Ammon's horn (tissue), 1 donor: Measurements from ENCODE around the gene TNFSF8.

Experiments
- DNase-seq: peaks from one replicate; pipeline ENCODE4 v3.0.0-alpha.2; 2016; ENCODE audit warnings: low spot score

Gene TNFSF8

DNA sequence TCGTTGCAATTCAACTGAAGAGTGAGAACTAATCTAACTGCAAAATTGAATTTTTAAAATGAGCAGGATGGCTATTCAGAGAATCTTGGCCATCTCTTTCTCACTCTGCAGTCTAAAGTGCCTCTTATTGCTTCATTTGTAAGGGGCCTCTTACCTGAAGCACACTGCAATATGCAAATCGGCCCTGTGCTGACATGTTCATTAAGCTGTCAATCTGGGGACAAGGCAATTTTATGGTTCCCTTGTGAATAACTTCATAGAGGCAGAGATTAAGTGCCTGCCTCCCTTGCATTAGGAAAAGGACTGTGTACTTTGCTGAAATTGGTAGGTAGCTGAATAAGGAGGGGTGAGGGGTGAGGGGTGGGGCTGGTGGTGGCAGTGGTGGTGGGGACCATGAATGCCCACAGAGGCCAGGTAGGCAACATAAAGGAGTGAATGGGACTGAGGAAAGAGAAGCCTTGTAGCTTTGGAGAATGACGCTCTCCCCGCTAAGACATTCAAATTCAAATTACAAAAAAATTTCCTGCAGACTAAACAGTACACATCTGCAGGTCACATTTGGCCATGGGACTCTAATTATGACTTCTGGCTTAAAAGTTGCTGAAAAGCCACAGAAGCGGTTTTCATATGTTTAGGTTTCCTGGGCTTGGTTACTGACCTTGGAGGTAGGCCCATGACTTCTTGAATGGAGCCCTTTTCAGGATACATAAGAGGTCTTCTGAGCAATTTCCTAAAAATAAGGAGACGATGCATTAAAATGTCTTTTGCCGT lies 25.0 kb downstream of the TNFSF8 start:
- no peak for DNase-seq

DNA sequence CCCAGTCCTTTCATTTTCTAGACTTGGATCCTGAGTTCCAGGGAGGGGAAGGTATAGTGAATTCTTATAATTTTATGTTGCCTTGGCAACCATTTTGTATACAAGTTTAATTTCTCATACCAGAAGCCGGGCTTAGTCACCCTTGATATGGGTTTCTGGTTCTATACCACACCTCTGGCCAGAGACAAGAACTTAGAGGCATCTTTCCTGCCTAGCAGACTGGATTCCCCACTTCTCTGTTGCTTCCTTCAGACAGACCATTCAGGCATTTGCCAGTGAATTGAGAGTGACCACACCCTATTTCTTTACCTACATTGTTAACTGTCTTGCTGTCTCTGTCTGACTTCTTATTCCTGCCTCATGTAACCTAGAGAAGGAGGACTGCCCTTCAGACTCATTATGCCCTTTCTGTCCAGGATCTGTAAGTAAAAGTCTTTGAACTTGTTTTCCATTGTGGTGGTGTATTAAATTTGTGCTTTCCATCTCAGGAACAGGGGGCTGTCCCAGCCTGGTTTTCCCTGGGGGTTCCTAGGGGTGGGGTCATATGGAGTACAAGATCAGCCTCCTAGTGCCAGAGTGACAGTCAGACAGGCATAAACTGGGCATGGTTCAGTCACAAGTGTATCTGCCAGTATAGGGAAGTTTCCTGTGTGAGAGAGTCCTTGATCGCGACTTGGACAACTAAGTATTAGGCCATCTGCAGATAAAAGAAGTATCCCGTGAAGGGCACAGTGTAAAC lies 27.4 kb downstream of the TNFSF8 start:
- no peak for DNase-seq

DNA sequence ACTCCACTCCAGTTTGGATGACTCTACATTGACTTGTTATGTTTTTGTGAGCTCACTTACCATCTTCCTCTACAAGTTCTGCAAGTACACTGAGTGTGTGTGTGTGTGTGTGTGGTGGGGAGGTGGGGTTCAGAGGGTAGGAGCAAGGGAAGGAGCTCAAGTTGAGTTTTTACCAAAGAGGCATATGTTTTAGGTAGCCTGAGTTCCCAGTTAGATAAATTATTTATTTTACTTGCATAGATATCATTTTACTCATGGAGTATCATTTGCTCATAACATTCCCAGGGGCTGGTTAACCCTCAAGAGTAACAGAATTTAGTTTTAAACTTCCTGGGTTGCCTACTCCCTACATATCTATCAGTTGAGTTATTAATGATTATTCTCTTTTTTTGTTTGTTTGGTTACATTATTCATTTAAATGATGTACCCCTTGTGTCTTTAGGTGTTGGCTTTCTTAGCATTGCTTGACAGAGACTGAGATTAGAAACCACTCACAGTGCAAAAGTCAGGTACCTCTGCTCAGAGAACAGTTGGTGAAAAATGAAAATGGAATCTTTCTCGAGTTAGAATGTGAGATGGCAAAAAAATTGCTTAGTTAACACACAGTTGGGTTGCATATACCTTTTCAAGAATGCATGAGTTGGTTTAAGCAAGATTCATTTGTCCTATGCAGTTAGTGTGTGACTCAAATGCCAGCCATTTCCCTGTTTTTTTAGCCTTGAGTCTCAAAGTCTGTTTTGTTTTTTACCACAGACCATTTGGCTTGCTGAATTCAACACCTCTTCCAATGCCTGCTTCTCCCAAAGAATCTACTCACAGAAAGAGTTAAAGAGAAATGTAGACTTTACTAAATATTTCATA lies 29.2 kb downstream of the TNFSF8 start:
- no peak for DNase-seq

DNA sequence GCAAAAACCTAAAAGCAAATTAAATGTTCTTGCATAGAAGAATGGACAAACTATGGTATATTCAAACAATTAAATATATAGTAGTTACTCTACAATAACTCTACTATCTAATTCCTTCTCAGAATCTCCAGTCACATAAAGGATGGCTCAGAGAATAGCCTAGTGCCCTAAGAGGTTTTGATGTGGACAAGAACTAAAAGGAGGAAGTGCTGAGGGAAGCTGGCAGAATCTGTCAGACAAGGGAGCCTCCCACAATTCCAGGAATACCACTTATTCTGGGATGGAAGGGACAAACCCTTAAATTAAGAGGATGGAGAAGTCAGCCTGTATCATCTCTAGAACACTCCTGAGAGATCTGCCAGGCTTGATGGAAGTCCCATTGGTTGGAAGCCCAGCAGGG lies 30.4 kb downstream of the TNFSF8 start:
- DNase-seq = no peak

DNA sequence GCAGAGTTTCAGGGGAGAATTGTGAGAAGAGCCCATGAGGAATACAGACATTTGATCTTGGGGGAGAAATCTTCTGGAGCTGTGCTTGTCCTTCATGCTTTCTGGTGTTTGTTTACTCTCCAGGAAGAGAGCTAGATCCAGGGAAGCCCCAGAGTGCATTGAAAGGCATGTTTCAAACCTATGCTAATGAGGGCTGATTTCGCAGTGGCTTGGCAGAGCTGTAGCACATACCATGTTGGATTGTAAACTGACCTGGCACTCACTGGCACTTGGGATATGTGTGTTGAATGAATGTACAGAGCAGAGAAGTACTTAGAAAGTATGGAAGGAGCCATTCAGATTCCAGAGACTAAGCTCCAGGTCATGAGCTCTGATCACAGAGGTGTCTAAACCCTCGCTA lies 30.9 kb downstream of the TNFSF8 start:
- no peak for DNase-seq

DNA sequence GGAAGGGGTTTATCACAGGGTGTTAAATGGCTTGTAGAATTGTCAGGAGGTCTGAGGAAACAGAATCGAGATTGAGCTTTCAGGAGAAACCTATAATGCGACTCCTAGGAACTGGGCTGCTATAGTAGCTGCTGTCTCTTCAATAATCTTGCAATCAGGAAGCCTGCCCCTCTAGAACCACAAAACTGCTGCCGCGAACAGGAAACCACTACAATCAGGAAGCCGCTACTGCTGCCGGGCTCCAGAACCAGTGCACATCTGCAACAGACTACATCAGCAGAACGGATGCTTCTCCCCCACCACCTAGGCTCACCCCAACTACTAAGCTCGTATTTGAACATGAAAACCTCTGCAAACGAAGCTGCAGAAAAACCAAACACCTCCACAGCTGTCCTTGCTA lies 31.6 kb downstream of the TNFSF8 start:
- peak; percentile 57 for DNase-seq

DNA sequence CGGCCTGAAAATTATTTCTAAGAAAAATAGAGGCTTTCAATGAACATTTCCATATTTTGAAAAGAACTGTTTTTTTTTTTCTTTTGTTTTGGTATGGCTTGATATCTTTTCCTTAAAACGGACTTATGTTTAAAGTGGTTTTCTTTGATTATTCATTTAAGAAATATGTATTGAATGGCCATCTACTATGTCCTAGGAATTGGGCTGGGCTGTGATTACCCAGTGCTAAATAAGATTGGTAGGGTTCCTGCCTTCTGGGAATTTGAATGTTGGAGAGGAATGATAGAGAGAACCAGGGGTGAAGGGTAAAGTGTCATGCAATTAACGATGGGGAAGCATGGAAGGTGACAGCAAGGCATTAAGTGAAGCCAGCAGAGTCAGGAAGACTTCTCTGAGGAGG lies 33.2 kb downstream of the TNFSF8 start:
- no peak for DNase-seq

DNA sequence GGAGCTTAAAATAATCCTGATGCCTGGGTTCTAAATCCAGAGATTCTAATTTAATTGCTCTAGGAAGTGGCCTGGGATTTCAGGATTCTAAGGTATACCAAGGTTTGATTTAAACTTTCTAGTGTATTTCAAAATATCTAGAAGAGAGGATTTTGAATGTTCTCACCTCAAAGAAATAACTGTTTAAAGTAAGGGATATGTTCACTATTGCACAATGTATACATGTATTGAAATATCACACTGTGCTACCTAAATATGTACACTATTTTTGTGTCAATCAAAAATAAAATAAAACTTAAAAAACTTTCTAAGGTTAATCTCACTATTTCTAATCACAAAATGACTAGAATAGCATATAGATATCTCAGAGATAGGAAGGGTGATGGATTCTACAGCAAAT lies 34.0 kb downstream of the TNFSF8 start:
- DNase-seq = no peak

DNA sequence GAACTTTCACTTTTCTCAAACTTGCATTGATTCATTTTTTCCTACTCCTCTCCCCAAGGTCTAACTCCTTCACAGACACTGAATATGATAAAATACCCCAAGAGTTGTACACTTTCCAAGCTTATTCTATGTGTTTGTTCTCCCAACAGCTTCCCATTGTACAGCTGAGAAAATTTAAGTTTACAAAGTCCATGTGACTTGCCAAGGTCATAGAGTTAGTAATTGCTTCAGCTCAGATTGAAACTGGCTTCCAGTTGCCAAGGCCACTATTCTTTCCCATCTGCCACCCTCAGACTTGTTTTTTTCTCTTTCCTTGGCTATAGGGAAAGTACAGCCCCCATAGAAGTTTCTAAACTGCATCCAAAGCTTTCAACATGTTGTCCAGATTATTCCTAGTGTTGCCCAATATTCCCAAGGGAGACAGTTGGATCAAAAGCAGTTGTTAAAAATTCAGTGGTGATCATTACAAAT lies 34.8 kb downstream of the TNFSF8 start:
- DNase-seq = no peak

DNA sequence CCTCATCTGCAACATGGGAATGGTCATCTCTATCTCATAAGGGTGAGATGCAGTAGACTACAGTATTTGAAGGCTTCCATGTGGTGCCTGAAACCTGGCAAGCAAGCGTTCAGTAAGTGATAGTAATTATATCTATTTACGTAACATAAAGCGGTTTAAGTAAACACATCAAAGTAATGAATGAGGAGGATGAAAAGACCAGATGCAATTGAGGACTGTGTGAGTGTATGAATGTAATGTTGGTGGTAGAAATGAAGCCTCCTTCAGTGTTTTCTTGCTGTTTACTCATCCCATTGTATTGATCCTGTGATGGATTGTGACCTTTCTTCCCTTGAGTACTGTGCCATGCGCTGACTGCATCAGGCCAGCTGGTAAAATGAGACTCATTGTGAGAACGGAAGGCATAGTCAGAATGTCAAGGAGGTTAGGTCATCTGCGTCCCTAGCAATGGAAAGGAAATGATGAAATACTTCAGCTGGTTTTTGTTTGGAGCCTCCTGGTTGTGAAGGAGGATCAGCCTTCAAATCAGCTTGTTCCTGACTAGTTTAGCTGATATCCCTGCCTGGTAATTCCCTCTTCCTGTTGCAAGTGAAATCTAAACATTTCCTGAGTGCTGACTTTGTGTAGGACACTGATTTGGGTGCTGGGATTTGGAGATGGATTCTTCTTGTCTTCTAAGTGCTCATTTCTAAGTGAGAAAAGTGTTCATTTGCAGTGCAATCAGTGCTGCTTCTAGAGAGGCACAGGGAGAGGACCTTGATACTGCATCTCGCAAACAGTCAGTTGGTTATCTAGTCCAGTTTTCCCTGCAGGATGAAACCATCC lies 35.6 kb downstream of the TNFSF8 start:
- no peak for DNase-seq

DNA sequence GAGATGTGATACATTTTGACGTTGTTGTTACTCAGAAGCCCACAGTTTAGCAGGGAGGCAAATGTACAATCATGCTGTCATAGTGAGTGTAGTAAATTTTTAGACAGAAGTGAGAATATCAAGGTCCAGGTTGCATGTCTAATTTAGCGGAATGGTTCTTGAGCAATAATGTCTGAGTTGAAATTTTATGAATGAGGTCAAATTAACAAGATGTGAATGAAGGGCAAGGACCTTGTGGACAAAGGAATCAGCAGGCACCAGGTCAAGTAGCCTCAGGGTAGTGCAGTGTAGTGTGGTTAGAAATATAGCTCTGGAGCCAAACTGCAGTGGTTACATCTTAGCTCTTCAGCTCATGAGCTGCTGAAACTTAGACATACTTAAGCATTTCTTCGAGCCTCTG lies 36.2 kb downstream of the TNFSF8 start:
- DNase-seq = no peak

DNA sequence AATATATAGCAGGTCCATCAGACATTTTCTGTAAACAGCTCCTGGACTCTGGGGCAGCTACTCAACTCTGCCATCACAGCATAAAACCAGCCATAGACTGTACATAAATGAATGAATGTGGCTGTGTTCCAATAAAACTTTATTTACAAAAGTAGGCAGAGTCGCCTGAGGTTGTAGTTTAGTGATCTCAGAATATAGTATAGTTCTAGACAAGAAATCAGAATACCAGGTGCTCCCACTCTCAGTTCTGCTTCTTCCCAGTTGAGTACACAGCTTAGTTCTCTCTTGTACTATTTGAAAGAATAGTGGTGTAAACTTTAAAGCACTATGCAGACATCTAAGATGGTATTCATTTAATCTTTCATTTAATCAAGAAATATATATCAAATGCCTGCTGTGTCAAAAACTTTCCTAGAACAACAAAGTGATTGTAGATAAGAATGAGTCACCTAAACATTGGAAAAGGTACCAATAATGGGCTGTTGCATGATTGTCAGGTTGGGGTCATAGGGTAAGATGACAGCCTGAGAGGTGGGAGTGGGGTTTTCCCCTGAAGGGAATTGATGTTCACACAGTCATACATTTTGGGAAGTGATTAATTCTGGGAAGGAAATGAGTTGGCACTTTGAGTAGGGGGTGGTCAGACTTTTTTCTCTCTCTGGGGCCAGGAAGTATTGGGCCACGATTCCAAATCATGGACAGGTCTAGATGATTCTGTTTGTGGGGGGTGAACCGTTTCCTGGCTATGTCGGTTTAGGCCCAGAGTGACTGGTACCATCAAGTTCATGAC lies 37.0 kb downstream of the TNFSF8 start:
- no peak for DNase-seq

DNA sequence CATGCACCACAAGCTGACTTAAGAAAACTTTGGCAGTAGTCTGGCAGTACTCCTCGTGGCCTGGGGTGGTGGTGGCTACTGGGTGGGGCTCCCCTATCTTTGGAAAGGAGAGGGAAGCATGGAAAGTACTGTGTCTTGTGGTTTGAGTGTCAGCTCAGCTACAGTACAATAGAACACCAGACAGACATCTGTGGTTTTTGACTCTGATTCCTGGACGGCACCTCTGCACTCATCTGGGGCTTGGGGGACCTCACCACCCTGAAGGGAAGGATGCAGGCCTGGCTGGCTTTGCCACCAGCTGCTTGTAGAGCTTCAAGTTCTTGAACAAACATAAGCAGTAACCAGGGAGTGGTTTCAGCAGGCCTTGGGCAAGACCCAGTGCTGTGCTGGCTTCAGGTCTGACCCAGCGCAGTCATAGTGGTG lies 40.6 kb downstream of the TNFSF8 start:
- DNase-seq = no peak

DNA sequence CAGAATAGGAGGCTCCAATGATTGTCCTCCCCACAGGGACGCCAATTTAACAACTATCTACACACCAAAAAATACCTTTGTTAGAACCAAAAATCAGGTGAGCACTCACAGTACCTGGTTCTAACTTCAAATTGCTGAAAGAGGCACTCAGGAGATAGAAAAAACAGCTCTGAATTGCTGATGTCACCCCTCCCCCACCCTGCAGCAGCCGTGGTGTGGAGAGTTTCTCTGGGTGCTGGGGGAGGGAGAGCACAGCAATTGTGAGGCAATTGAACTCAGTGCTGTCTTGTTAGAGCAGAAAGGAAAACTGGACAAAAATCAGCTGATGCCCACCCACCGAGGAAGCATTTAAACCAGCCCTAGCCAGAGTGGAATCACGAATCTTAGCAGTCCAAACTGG lies 41.8 kb downstream of the TNFSF8 start:
- no peak for DNase-seq

DNA sequence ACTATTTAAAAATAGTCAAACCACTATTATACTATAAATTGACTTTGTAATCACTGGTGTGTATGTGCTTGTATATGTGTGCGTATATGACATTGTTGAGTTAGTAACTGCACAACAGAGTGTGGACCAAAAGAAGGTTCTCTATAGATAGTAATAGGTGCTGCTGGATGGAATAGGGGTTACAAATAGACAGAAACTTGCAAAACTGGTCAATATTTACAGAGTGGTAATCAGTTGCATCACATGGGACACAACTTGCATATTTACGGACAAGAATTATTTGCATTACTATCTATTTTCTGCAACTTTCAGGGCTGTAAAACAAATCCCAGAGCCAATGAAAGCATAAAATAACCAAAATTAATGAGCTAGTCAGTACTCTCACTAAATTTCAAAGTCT lies 42.4 kb downstream of the TNFSF8 start:
- DNase-seq = no peak

DNA sequence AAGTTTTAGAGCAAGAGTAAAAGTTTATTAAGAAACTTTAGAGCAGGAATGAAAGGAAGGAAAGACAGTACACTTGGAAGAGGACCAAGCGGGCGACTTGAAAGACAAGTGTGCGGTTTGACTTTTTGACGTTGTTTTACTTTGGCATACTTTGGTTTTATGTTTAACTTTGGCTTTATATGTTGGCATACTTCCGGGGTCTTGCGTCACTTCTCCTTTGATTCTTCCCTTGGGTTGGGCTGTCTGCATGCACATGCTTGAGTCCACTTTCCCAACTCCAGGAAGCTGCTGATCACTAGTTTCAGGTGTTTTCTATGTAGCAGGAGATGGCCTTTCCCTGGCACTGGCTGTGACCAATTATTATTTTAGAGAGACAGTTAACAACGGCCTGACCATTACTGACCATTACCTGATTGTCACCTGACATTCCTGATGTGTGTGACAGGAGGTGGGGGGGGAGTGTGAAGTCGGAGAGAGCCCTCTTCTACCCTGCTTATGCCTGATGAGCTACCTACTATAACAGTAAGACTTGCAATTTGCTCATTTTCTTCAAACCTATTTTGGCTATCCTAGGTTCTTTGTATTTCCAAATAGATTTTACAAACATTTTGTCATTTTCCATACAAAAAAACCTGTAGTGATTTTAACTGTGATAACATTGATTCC lies 45.5 kb downstream of the TNFSF8 start:
- no peak for DNase-seq

DNA sequence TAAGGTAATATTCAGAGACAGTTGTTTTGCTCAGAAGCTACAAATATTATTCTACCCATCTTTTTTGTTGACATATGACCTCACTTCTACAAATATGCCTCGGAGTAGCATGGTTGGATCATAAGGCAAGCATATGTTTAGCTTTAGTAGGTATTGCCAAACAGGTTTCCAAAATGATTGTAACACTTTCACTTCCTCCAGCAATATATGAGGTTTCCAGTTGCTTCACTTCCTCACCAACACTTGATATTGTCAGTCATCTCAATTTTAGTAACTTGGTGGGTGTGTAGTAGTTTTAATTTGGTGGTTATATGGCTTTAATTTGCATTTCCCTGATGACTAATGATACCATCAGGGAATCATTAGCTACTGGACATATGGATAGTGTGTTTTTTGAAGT lies 46.7 kb downstream of the TNFSF8 start:
- DNase-seq = no peak

DNA sequence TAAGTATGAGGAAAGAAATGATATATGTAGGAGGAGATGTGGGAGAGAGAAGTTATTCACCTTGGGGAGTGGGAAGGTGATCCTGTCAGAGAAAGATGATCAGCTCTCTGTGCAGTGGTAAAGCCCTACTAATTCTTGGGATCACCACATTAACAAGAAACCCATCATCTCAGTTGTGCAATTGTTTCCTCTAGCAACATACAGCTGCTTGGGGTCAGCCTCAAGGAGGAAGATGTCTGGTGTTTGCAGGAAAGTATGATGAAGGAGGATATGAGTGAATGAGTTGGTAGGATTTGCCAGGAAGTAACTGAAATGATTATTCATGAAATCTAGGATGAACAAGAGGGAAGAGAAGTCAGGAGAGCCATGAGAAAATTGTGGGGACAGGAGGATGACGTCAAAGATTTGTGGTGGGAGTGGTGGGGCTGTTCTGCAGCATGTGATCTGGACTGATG lies 50.1 kb downstream of the TNFSF8 start:
- DNase-seq = no peak

DNA sequence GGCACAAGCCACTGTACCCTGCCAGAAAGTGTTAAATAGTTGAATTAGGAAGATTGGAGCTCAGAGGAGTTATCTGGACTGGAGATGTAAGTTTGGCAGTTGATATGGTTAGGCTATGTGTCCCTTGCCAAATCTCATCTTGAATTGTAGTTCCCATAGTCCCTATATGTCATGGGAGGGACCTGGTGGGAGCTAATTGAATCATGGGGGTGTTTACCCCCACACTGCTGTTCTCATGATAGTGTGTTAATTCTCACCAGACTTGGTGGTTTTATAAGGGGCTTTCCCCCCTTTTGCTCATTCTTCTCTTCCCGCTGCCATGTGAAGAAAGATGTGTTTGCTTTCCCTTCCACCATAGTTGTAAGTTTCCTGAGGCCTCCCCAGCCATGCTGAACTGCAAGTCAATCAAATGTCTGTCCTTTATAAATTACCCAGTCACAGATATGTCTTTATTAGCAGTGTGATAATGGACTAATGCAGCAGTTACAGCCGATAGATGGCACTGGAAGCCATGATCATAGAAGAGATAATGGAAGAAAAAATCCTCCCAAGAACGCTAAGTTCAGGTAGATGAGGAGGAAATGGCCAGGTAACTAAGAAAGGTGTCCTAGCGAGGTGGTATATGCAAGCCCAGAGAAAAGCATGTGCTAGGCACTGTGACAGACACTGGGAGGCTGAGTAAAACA lies 51.4 kb downstream of the TNFSF8 start:
- no peak for DNase-seq

DNA sequence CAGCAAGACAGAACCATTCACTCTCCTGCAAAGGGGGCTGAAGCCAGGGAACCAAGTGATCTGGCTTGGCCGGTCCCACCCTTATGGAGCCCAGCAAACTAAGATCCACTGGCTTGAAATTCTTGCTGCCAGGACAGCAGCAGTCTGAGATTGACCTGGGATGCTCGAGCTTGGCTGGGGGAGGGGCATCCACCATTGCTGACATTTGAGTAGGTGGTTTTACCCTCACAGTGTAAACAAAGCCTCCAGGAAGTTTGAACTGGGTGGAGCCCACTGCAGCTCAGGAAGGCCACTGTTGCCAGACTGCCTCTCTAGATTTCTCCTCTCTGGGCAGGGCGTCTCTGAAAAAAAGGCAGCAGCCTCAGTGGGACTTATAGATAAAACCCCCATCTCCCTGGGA lies 60.5 kb downstream of the TNFSF8 start:
- no peak for DNase-seq
